NB4 (cell line): ENCODE measurements around the gene ADCY2.

ENCODE experiments used
- POLR2A ChIP-seq: IDR thresholded peaks from 2 replicates; pipeline ENCODE4 v1.6.1; 2011; ENCODE audit warnings: mild to moderate bottlenecking; ENCODE audit not compliant: insufficient read length; ENCODE audit errors: extremely low read depth
- TF ChIP-seq, protein P1 (sequence below): IDR thresholded peaks from one replicate; pipeline ENCODE4 v1.5.1; 2012; ENCODE audit warnings: low read depth, low read length

GRCh38 chr5:7467179-7467578 lies 71.2 kb downstream of the ADCY2 start:
- no peak for TF ChIP-seq POLR2A
- TF ChIP-seq, protein P1, sequence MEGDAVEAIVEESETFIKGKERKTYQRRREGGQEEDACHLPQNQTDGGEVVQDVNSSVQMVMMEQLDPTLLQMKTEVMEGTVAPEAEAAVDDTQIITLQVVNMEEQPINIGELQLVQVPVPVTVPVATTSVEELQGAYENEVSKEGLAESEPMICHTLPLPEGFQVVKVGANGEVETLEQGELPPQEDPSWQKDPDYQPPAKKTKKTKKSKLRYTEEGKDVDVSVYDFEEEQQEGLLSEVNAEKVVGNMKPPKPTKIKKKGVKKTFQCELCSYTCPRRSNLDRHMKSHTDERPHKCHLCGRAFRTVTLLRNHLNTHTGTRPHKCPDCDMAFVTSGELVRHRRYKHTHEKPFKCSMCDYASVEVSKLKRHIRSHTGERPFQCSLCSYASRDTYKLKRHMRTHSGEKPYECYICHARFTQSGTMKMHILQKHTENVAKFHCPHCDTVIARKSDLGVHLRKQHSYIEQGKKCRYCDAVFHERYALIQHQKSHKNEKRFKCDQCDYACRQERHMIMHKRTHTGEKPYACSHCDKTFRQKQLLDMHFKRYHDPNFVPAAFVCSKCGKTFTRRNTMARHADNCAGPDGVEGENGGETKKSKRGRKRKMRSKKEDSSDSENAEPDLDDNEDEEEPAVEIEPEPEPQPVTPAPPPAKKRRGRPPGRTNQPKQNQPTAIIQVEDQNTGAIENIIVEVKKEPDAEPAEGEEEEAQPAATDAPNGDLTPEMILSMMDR = no peak
